Measurements from ENCODE around the gene POU2AF1. TPM values are rescaled to one million over a fixed set of nuclear protein-coding genes. Genes with fewer than 3 reads are reported as not detected.
"Not testable (repeated sequence)": the region's sequence is repeated elsewhere in the genome, so short reads cannot be mapped to it uniquely, and the experiment has no call there.

Gene POU2AF1
- polyA plus RNA-seq, 2 donors: 0.55 to 0.73 TPM

DNA sequence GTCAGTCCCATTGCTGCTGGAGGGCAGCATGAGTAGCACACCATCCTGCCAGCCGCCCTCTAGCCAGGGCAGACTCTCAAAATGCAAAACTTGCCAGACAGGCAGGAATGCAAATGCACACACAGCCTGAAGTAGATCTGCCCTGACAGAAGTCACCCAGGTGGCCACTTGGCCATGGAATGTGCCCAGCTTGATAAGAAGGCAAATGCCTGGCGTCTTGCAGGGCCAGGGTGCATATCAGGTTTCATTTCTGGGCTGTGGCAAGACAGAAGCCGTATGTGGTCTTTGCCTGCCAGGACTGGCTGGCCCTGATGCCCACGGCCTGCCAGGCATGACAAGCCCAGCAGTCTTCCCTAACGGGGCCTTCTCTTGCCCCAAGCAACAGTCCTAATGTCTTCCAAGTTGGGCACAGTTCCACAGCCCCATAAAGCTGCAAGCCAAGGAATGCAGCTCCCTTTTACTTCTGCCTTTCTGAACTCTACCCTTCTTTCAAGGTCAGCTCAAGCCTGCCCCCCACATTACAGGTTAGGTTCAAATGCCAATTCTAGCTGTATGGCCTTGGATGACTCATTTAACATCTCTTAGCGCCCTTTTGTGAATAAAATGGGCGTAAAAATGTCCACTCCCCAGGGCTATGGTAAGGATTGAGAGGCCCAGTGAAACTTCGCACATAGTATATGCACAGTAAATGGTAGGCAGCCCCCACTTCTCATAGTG, 51.0 kb downstream of the POU2AF1 start:
- no peaks in the 10 kb centered on the region for H3K27me3 ChIP-seq (ENCODE audit: control insufficient read depth in 1 of 2, insufficient read depth in 2 of 2, low read length in 2 of 2)
- H3K27ac ChIP-seq (ENCODE audit: low read depth in 2 of 2, low read length in 1 of 2): no peak overlapping the region
- WGBS, 2 donors: 45 to 51% methylated on average over 8 of the region's 8 CpGs
- no peak overlapping the region for H3K4me3 ChIP-seq (ENCODE audit: low read depth in 1 of 2, low read length in 2 of 2)
- H3K9me3 ChIP-seq (ENCODE audit: control insufficient read depth in 2 of 2, insufficient read depth in 1 of 2, low read depth in 1 of 2, low read length in 1 of 2): no peaks in the 10 kb centered on the region
- H3K36me3 ChIP-seq (ENCODE audit: control insufficient read depth in 2 of 2, insufficient read depth in 2 of 2, low read length in 1 of 2): no peaks in the 10 kb centered on the region
- H3K4me1 ChIP-seq (ENCODE audit: control insufficient read depth in 2 of 2, insufficient read depth in 2 of 2, low read length in 1 of 2): peaks cover 13 to 15% of the 10 kb centered on the region in 2 donors

DNA sequence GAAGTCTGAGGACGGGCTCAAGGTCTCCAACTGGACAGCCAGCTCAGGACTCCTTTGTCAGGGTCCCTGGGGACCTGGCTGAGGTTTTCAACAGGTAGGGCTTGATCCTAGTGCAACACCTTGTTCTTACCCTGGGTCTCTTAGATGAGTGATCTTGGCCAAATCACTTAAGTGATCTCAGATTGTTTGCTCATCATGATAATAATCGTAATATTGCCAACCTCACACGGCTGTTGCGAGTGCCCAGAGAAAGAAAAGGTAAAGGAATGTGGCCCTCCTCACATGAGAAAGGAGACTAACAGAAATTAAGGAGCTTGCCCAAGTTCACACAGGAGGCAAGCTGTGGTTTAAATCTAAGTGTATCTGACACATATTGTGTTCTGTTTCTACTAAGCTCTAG, 52.3 kb downstream of the POU2AF1 start:
- H3K4me3 ChIP-seq (ENCODE audit: low read depth in 1 of 2, low read length in 2 of 2): no peak overlapping the region
- no peak overlapping the region for H3K27ac ChIP-seq (ENCODE audit: low read depth in 2 of 2, low read length in 1 of 2)
- WGBS, 2 donors: 63 to 85% methylated on average over 4 of the region's 4 CpGs
- H3K4me1 ChIP-seq (ENCODE audit: control insufficient read depth in 2 of 2, insufficient read depth in 2 of 2, low read length in 1 of 2): peaks cover 12 to 14% of the 10 kb centered on the region in 2 donors
- H3K9me3 ChIP-seq (ENCODE audit: control insufficient read depth in 2 of 2, insufficient read depth in 1 of 2, low read depth in 1 of 2, low read length in 1 of 2): no peaks in the 10 kb centered on the region
- H3K27me3 ChIP-seq (ENCODE audit: control insufficient read depth in 1 of 2, insufficient read depth in 2 of 2, low read length in 2 of 2): no peaks in the 10 kb centered on the region
- H3K36me3 ChIP-seq (ENCODE audit: control insufficient read depth in 2 of 2, insufficient read depth in 2 of 2, low read length in 1 of 2): no peaks in the 10 kb centered on the region

DNA sequence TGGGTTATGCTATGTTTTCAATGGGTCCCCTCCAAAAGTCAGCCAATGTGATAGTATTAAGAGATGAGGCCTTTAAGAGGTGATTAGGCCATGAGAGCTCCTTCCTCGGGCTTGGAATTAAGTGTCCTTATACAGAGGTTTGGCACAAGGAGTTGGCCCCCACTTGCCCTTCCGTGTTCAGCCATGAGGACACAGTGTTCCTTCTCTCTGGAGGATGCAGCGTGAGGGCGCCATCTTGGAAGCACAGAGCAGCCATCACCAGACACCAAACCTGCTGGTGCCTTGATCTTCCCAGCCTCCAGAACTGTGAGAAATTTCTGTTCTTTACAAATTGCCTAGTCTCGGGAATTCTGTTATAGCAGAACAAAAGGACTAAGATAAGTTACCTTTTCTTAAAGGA, 53.8 kb downstream of the POU2AF1 start:
- no peaks in the 10 kb centered on the region for H3K27me3 ChIP-seq (ENCODE audit: control insufficient read depth in 1 of 2, insufficient read depth in 2 of 2, low read length in 2 of 2)
- no peak overlapping the region for H3K4me3 ChIP-seq (ENCODE audit: low read depth in 1 of 2, low read length in 2 of 2)
- H3K36me3 ChIP-seq (ENCODE audit: control insufficient read depth in 2 of 2, insufficient read depth in 2 of 2, low read length in 1 of 2): no peaks in the 10 kb centered on the region
- H3K4me1 ChIP-seq (ENCODE audit: control insufficient read depth in 2 of 2, insufficient read depth in 2 of 2, low read length in 1 of 2): peaks cover 6 to 8% of the 10 kb centered on the region in 2 donors
- no peak overlapping the region for H3K27ac ChIP-seq (ENCODE audit: low read depth in 2 of 2, low read length in 1 of 2)
- 91 to 96% methylated on average over 5 of the region's 5 CpGs for WGBS, 2 donors
- no peaks in the 10 kb centered on the region for H3K9me3 ChIP-seq (ENCODE audit: control insufficient read depth in 2 of 2, insufficient read depth in 1 of 2, low read depth in 1 of 2, low read length in 1 of 2)

DNA sequence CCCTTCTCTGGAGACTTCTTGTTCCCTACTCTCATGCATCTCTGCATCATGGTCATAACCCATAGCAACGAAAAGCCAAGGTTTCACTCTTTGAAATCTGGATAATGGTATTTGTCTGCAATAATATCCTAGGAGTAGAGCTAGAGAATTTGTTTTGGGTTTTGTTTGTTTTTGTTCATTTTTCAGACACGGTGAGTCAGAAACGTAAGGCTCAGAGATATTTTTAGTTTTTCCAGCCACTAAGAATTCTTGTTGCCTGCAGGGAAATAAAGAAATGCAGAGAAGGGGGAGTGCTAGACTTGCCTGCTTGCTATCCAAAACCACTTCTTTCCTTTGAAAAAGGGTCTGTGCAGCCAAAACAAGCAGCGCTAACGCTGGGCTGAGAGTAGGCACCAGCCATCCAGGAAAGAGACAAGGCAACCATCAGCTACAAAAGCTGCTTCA, 54.8 kb downstream of the POU2AF1 start:
- no peak overlapping the region for H3K27ac ChIP-seq (ENCODE audit: low read depth in 2 of 2, low read length in 1 of 2)
- WGBS, 2 donors: 35 to 41% methylated on average over 5 of the region's 5 CpGs

DNA sequence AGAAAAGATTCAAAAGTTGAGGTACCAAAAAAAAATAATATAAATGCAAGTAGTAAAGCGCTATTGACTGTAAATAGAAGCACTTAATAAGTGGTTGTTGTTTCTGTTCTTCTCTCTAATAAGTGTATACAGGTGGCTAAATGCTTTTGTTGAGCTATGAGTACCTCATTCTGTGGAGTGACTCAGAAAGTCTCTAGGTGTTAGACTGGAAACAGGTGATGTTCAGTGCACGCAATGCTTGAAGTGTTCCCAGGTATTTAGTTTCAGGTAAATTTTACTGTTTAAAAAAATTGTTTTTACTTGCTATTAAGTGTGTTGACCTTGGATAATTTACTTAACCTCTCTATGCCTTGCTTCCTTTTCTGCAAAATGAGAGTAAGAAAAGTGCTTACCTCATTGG, 56.5 kb downstream of the POU2AF1 start:
- no peaks in the 10 kb centered on the region for H3K27me3 ChIP-seq (ENCODE audit: control insufficient read depth in 1 of 2, insufficient read depth in 2 of 2, low read length in 2 of 2)
- no peaks in the 10 kb centered on the region for H3K9me3 ChIP-seq (ENCODE audit: control insufficient read depth in 2 of 2, insufficient read depth in 1 of 2, low read depth in 1 of 2, low read length in 1 of 2)
- no peaks in the 10 kb centered on the region for H3K36me3 ChIP-seq (ENCODE audit: control insufficient read depth in 2 of 2, insufficient read depth in 2 of 2, low read length in 1 of 2)
- H3K4me3 ChIP-seq (ENCODE audit: low read depth in 1 of 2, low read length in 2 of 2): no peak overlapping the region
- no peak overlapping the region for H3K27ac ChIP-seq (ENCODE audit: low read depth in 2 of 2, low read length in 1 of 2)
- WGBS, 2 donors: 89% methylated on average over 2 of the region's 2 CpGs
- no peaks in the 10 kb centered on the region for H3K4me1 ChIP-seq (ENCODE audit: control insufficient read depth in 2 of 2, insufficient read depth in 2 of 2, low read length in 1 of 2)

More for the DNA sequence above, 54.8 kb downstream of the POU2AF1 start:
- Histone ChIP-seq H3K9me3 (ENCODE audit: control insufficient read depth in 2 of 2, insufficient read depth in 1 of 2, low read depth in 1 of 2, low read length in 1 of 2) (no peaks in the 10 kb centered on the region), H3K4me3 (ENCODE audit: low read depth in 1 of 2, low read length in 2 of 2) (no peak overlapping the region), H3K4me1 (ENCODE audit: control insufficient read depth in 2 of 2, insufficient read depth in 2 of 2, low read length in 1 of 2) (peaks cover 6% of the 10 kb centered on the region in 2 donors), H3K27me3 (ENCODE audit: control insufficient read depth in 1 of 2, insufficient read depth in 2 of 2, low read length in 2 of 2) (no peaks in the 10 kb centered on the region), H3K36me3 (ENCODE audit: control insufficient read depth in 2 of 2, insufficient read depth in 2 of 2, low read length in 1 of 2) (no peaks in the 10 kb centered on the region)

DNA sequence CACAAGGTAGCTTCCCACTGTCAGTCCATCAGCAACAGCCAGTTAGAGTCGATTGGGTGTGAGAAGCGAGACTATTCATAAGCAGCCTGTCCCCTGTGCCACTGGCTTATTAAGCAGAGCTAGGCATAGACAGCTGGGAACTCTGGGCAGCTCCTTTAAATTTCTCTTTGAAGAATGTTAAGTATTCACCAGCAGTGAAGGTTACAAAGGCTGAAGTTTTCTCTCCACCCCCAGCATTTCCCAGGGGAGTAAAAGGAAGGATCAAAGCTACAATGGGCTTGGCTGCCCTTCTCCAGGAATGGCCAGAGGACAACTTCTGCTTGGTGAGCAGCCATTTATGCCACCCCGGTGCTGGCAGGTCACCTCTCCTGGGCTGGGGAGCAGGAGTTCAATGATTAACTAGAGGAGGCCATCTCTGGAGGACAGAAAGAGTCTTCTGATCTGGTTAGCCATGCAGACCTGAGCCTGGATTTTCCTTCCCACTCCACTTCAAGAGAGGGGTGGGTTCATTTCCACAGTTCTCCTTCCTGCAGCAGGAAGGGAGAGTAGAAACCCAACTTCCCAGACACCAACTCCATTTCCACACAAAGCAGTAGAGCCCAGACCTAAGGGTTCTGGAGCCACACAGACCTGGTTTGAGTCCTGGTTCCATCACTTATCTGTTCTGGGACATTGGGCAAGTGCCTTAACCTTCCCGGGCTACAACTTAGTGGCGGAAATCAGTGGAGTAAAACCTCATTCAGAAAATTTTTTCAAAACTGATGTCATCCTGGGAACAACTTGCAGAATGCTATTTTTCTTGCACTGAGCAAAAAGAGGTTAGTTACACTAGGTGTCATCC, 58.1 kb downstream of the POU2AF1 start:
- WGBS, 2 donors: 73 to 82% methylated on average over 5 of the region's 5 CpGs

DNA sequence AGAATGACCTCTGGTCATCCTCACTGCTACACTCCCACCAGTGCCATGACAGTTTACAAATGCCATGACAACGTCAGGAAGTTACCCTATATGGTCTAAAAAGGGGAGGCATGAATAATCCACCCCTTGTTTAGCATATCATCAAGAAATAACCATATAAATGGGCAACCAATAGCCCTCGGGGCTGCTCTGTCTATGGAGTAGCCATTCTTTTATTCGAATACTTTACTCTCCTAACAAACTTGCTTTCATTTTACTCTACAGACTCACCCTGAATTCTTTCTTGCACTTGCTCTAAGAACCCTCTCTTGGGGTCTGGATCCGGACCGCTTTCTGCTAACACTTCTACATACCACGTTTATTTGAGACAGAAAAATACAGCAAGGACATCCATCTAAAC, 58.9 kb downstream of the POU2AF1 start:
- H3K27ac ChIP-seq (ENCODE audit: low read depth in 2 of 2, low read length in 1 of 2); H3K36me3 ChIP-seq (ENCODE audit: control insufficient read depth in 2 of 2, insufficient read depth in 2 of 2, low read length in 1 of 2); H3K27me3 ChIP-seq (ENCODE audit: control insufficient read depth in 1 of 2, insufficient read depth in 2 of 2, low read length in 2 of 2); H3K4me3 ChIP-seq (ENCODE audit: low read depth in 1 of 2, low read length in 2 of 2); H3K4me1 ChIP-seq (ENCODE audit: control insufficient read depth in 2 of 2, insufficient read depth in 2 of 2, low read length in 1 of 2); H3K9me3 ChIP-seq (ENCODE audit: control insufficient read depth in 2 of 2, insufficient read depth in 1 of 2, low read depth in 1 of 2, low read length in 1 of 2): not testable (repeated sequence)
- 85 to 87% methylated on average over 6 of the region's 6 CpGs for WGBS, 2 donors

More for the DNA sequence above, 58.1 kb downstream of the POU2AF1 start:
- H3K27me3 ChIP-seq (ENCODE audit: control insufficient read depth in 1 of 2, insufficient read depth in 2 of 2, low read length in 2 of 2): no peaks in the 10 kb centered on the region
- no peaks in the 10 kb centered on the region for H3K36me3 ChIP-seq (ENCODE audit: control insufficient read depth in 2 of 2, insufficient read depth in 2 of 2, low read length in 1 of 2)
- no peak overlapping the region for H3K4me3 ChIP-seq (ENCODE audit: low read depth in 1 of 2, low read length in 2 of 2)
- no peaks in the 10 kb centered on the region for H3K4me1 ChIP-seq (ENCODE audit: control insufficient read depth in 2 of 2, insufficient read depth in 2 of 2, low read length in 1 of 2)
- H3K27ac ChIP-seq (ENCODE audit: low read depth in 2 of 2, low read length in 1 of 2): no peak overlapping the region
- H3K9me3 ChIP-seq (ENCODE audit: control insufficient read depth in 2 of 2, insufficient read depth in 1 of 2, low read depth in 1 of 2, low read length in 1 of 2): no peaks in the 10 kb centered on the region

DNA sequence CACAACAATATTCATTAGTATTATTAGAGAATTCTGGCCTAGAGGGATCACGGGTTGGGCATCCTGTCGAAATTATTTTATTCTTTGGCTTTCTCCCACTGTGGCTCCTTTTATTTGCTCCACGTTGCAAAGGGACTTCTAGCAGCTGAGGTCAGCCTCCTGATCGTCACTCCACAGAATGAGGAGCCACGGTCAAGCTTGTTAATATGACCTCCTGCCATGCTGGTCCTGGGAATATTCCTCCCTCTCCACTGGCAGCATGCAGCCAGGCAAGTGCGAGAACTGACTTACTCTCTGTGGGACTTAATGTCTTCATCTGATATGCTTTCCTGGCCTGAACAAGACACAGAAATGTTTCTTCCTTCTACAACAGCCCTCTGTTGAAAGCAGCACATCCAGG, 59.8 kb downstream of the POU2AF1 start:
- H3K4me1 ChIP-seq (ENCODE audit: control insufficient read depth in 2 of 2, insufficient read depth in 2 of 2, low read length in 1 of 2): no peaks in the 10 kb centered on the region
- H3K27me3 ChIP-seq (ENCODE audit: control insufficient read depth in 1 of 2, insufficient read depth in 2 of 2, low read length in 2 of 2): no peaks in the 10 kb centered on the region
- no peak overlapping the region for H3K27ac ChIP-seq (ENCODE audit: low read depth in 2 of 2, low read length in 1 of 2)
- no peaks in the 10 kb centered on the region for H3K36me3 ChIP-seq (ENCODE audit: control insufficient read depth in 2 of 2, insufficient read depth in 2 of 2, low read length in 1 of 2)
- WGBS, 2 donors: 82 to 90% methylated on average over 6 of the region's 6 CpGs
- no peak overlapping the region for H3K4me3 ChIP-seq (ENCODE audit: low read depth in 1 of 2, low read length in 2 of 2)
- H3K9me3 ChIP-seq (ENCODE audit: control insufficient read depth in 2 of 2, insufficient read depth in 1 of 2, low read depth in 1 of 2, low read length in 1 of 2): no peaks in the 10 kb centered on the region

DNA sequence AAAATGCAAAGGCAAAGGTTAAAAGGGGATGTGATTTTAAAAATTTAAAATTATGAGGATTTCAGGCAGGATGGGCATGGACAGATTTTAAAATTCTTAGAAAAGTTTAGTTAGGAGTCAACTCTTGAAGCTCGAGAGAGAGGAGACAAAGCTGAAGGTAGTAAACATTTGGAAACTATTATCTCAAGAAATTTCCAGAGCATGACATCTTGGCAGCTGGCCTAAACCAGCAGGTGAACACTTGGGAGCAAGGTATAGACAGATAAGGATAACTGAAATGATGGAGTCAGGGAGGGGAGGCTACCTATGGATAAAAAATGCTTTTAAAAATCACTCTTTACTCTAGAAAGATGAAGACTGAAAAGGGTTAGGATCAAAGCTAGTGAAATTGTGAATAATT, 67.0 kb downstream of the POU2AF1 start:
- 51 to 65% methylated on average over 1 of the region's 1 CpG for WGBS, 2 donors
- H3K4me3 ChIP-seq (ENCODE audit: low read depth in 1 of 2, low read length in 2 of 2): no peak overlapping the region
- peaks cover 0 to 5% of the 10 kb centered on the region in 2 donors for H3K4me1 ChIP-seq (ENCODE audit: control insufficient read depth in 2 of 2, insufficient read depth in 2 of 2, low read length in 1 of 2)
- no peaks in the 10 kb centered on the region for H3K36me3 ChIP-seq (ENCODE audit: control insufficient read depth in 2 of 2, insufficient read depth in 2 of 2, low read length in 1 of 2)
- no peaks in the 10 kb centered on the region for H3K27me3 ChIP-seq (ENCODE audit: control insufficient read depth in 1 of 2, insufficient read depth in 2 of 2, low read length in 2 of 2)
- no peaks in the 10 kb centered on the region for H3K9me3 ChIP-seq (ENCODE audit: control insufficient read depth in 2 of 2, insufficient read depth in 1 of 2, low read depth in 1 of 2, low read length in 1 of 2)
- H3K27ac ChIP-seq (ENCODE audit: low read depth in 2 of 2, low read length in 1 of 2): no peak overlapping the region

Data from esophagus (tissue), 2 donors.